ENCODE results near the gene HMG20A.

DNA sequence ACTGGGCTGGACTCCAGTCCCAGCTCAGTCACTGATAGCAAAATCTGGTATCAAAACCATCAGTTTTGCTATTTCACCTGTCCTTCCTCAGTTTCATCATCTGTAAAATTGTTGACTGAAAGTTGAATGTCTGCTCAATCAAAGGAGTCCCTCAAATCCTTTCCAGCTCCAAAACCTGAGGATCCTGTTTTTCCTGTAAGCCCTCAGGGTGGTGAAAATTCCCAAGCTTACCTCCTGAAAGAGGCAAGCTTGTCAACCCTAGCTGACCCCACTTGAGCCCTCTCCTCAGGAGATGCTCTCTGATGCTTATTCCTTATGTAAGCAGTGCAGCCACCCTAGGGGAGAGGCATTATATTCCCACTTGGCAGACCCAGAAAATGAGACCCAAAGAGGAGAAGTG is 82.6 kb downstream of the HMG20A start:
- TF ChIP-seq EP300 (conservative IDR thresholded peaks at IDR 0.05; ENCODE audit: poor library complexity, severe bottlenecking) (no peak), RAD21 (conservative IDR thresholded peaks at IDR 0.05) (no peak)
